Stomach (tissue), 4 donors: ENCODE measurements around the gene ACOT7.

Source experiments
- CTCF ChIP-seq, 7 experiments: fragments of 450-650 bp in 4 of 7; fragments of 200-600 bp in 3 of 7; sonication (generic) in 3 of 7; IDR thresholded peaks; one replicate each; pipeline ENCODE4 v1.5.1; 2016 to 2019; ENCODE audit warnings: antibody characterized with exemption in 7 of 7, control low read depth in 2 of 7, mild to moderate bottlenecking in 1 of 7
- POLR2A ChIP-seq, 4 donors: fragments of 450-650 bp; IDR thresholded peaks; one replicate each; pipeline ENCODE4 v1.6.1; 2016; ENCODE audit warnings: antibody characterized with exemption in 4 of 4, control low read depth in 2 of 4, mild to moderate bottlenecking in 1 of 4, moderate library complexity in 1 of 4
- POLR2AphosphoS5 ChIP-seq, 3 donors: sonication (generic); formaldehyde crosslinking; IDR thresholded peaks; one replicate each; pipeline ENCODE4 v1.6.1; 2016; ENCODE audit warnings: antibody characterized with exemption in 3 of 3

- no peak for TF ChIP-seq POLR2AphosphoS5 (IDR thresholded peaks at IDR 0.05)
- no peak for TF ChIP-seq POLR2A (IDR thresholded peaks at IDR 0.05)
- TF ChIP-seq CTCF (IDR thresholded peaks at IDR 0.05) = no peak
These were observed 125.8 kb downstream of the ACOT7 start for GRCh38 chr1:6267686-6268322.
